Measurements from ENCODE around the gene ATP2B3.

ATP2B3 gene

DNA sequence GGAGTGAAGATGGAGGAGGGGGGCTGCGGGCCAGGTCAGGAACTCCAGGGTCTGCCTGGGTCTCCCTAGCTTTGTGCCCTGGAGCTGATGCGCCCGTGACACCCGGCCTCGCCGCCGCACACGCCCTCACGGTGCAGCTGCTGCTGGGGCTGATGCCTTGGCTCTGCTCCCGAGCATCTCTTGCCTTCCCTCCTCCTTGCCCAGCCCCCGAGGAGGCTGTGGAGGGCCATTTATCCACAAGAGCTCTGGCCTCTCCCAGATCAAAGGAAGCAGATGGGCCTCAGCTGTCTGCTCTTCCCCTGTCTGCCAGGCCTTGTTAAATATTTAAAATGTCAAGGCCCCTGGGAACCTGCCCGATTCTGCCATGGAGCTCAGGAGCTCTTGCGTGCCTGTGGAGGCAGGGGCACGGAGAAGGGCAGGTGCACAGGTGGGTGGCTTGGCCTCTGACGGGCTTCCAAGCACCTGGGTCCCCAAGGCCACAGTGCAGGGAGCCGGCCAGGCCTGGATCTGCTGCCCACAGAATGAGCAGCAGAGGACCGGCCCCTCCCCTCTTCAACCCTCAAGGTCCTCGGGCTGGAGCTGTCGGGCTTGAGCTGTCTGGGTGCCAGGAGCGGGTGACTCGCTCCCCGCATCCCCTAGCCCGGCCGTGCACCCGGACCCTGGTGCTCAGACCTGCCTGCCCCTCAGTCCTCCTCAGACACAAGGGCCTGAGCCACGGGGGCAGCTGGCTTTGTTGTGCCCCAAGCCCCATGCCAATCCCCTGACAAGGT is 20.3 kb downstream of the ATP2B3 start:
- TF ChIP-seq, protein P1, sequence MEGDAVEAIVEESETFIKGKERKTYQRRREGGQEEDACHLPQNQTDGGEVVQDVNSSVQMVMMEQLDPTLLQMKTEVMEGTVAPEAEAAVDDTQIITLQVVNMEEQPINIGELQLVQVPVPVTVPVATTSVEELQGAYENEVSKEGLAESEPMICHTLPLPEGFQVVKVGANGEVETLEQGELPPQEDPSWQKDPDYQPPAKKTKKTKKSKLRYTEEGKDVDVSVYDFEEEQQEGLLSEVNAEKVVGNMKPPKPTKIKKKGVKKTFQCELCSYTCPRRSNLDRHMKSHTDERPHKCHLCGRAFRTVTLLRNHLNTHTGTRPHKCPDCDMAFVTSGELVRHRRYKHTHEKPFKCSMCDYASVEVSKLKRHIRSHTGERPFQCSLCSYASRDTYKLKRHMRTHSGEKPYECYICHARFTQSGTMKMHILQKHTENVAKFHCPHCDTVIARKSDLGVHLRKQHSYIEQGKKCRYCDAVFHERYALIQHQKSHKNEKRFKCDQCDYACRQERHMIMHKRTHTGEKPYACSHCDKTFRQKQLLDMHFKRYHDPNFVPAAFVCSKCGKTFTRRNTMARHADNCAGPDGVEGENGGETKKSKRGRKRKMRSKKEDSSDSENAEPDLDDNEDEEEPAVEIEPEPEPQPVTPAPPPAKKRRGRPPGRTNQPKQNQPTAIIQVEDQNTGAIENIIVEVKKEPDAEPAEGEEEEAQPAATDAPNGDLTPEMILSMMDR (IDR thresholded peaks at IDR 0.05; ENCODE audit: low read depth, low read length): no peak
- no peak for DNase-seq (ENCODE audit: low read depth in 2 of 2)
- H3K4me3 ChIP-seq (replicated peaks in 1 of 2; ENCODE audit: low read depth in 2 of 2, low read length in 2 of 2): no peak overlapping the region

- TF ChIP-seq, protein P1 (IDR thresholded peaks at IDR 0.05; ENCODE audit: low read depth, low read length): no peak
- no peak overlapping the region for H3K4me3 ChIP-seq (replicated peaks in 1 of 2; ENCODE audit: low read depth in 2 of 2, low read length in 2 of 2)
- DNase-seq (ENCODE audit: low read depth in 2 of 2): no peak
Measured at GRCh38 chrX:153538424-153538823, 21.0 kb downstream of the ATP2B3 start.

- H3K4me3 ChIP-seq (replicated peaks in 1 of 2; ENCODE audit: low read depth in 2 of 2, low read length in 2 of 2): no peak overlapping the region
- TF ChIP-seq, protein P1 (IDR thresholded peaks at IDR 0.05; ENCODE audit: low read depth, low read length): peak; percentile 89
- peak; percentile 64 for DNase-seq (ENCODE audit: low read depth in 2 of 2)
Measured at GRCh38 chrX:153539171-153539978, 21.9 kb downstream of the ATP2B3 start.

DNA sequence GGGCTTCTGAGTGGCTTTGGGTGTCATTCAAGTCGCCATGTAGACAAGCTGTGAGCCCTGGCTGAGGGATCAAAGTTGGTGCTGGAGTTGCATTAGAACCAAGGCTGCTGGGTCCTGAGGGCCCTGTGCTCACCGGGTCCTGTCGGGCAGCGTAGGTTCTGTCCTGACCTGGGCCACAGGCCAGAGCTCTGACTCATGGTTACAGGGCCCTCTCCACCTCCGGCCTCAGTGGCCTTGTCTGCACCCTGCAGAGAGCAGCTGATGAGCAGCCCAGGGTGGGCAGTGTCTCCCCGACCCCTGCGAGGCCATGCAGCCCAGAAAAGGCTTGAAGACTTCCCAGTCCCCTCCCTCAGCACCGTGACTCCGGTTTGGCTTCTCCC is 22.5 kb downstream of the ATP2B3 start:
- TF ChIP-seq, protein P1 (IDR thresholded peaks at IDR 0.05; ENCODE audit: low read depth, low read length): no peak
- DNase-seq (ENCODE audit: low read depth in 2 of 2): no peak

DNA sequence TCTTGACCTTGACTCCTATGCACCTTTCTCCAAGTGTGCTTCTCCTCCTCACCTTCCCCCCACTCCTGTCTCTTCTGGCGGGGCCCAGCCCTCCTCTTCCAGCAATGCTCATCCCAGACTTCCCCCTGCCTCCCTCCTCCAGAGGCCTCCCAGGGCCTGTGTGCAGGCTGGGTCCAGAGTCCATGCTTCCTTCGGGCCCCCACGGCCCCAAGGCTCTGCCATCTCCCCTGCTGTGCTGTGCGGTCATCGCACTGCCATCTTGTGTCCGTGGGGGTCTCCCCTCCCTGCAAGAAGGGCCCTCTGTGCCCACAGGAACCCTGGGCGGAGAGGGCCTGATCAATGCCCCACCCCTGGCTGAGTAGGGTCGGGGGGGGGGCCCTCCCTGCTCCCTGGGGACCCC is 27.3 kb downstream of the ATP2B3 start:
- no peak for DNase-seq (ENCODE audit: low read depth in 2 of 2)
- TF ChIP-seq, protein P1 (IDR thresholded peaks at IDR 0.05; ENCODE audit: low read depth, low read length): no peak
- H3K4me3 ChIP-seq (replicated peaks in 1 of 2; ENCODE audit: low read depth in 2 of 2, low read length in 2 of 2): no peak overlapping the region

More for the DNA sequence above, 22.5 kb downstream of the ATP2B3 start:
- H3K4me3 ChIP-seq (replicated peaks in 1 of 2; ENCODE audit: low read depth in 2 of 2, low read length in 2 of 2): no peak overlapping the region

DNA sequence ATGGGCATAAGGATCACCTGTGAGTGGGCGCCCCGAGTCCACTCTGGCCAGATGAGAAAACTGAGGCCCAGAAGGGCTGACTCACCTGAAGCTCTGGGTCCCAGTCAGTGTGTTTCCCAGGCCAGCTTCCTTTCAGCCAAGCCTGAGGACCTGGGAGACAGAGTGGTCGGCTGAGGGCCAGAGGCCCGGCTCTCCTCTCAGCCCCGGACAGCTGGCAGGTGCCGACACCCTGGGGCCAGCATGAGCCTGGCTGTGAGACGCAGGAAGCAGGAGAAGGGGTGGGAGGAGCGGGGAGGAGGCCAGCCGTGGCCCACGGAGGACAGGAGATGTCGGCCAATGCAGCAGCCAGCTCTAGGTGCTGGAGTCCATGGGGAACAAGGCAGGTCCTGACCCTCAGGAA is 28.9 kb downstream of the ATP2B3 start:
- DNase-seq (ENCODE audit: low read depth in 2 of 2): no peak
- TF ChIP-seq, protein P1 (IDR thresholded peaks at IDR 0.05; ENCODE audit: low read depth, low read length): no peak
- H3K4me3 ChIP-seq (replicated peaks in 1 of 2; ENCODE audit: low read depth in 2 of 2, low read length in 2 of 2): no peak overlapping the region
